Measurements from ENCODE around the gene BST2.

GRCh38 chr19:17450264-17451075 is 45.0 kb upstream of the BST2 start:
- TF ChIP-seq POLR2AphosphoS5 (IDR thresholded peaks at IDR 0.05; ENCODE audit: low read depth, low read length) (no peak), BRCA1 (IDR thresholded peaks at IDR 0.05; ENCODE audit: low read depth, low read length) (no peak), ATF2 (IDR thresholded peaks at IDR 0.05; ENCODE audit: low read length) (no peak), EZH2 (IDR thresholded peaks at IDR 0.05; ENCODE audit: low read depth, low read length, severe bottlenecking) (no peak), TAF1 (IDR thresholded peaks at IDR 0.05; ENCODE audit: low read depth, low read length) (no peak), EP300 (IDR thresholded peaks at IDR 0.05; ENCODE audit: borderline replicate concordance in 1 of 2, low read depth in 2 of 2, low read length in 2 of 2) (no peak), GABPA (IDR thresholded peaks at IDR 0.05; ENCODE audit: borderline replicate concordance, insufficient read depth, low read length) (no peak), GTF2F1 (IDR thresholded peaks at IDR 0.05; ENCODE audit: borderline replicate concordance, low read depth, low read length) (no peak), RFX5 (IDR thresholded peaks at IDR 0.05; ENCODE audit: borderline replicate concordance, low read depth, low read length) (no peak)
- TF ChIP-seq, protein P1, sequence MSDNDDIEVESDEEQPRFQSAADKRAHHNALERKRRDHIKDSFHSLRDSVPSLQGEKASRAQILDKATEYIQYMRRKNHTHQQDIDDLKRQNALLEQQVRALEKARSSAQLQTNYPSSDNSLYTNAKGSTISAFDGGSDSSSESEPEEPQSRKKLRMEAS (IDR thresholded peaks at IDR 0.05): no peak
- TF ChIP-seq, protein P2, sequence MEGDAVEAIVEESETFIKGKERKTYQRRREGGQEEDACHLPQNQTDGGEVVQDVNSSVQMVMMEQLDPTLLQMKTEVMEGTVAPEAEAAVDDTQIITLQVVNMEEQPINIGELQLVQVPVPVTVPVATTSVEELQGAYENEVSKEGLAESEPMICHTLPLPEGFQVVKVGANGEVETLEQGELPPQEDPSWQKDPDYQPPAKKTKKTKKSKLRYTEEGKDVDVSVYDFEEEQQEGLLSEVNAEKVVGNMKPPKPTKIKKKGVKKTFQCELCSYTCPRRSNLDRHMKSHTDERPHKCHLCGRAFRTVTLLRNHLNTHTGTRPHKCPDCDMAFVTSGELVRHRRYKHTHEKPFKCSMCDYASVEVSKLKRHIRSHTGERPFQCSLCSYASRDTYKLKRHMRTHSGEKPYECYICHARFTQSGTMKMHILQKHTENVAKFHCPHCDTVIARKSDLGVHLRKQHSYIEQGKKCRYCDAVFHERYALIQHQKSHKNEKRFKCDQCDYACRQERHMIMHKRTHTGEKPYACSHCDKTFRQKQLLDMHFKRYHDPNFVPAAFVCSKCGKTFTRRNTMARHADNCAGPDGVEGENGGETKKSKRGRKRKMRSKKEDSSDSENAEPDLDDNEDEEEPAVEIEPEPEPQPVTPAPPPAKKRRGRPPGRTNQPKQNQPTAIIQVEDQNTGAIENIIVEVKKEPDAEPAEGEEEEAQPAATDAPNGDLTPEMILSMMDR (IDR thresholded peaks at IDR 0.05; ENCODE audit: control extremely low read depth in 1 of 3, insufficient read depth in 1 of 3, low read depth in 1 of 3, low read length in 3 of 3): no peak

Measured in H1 (cell line).